IPS-11a (cell line): ENCODE data around the gene ZBTB22.
A peak's percentile ranks its signal among the peaks of the same experiment; 100 is the strongest.

Experiments
- H3K4me3 ChIP-seq: one replicate; pipeline ENCODE4 v1.5.1; 2013; ENCODE audit warnings: low read depth, low read length, control low read depth

ZBTB22 gene

DNA sequence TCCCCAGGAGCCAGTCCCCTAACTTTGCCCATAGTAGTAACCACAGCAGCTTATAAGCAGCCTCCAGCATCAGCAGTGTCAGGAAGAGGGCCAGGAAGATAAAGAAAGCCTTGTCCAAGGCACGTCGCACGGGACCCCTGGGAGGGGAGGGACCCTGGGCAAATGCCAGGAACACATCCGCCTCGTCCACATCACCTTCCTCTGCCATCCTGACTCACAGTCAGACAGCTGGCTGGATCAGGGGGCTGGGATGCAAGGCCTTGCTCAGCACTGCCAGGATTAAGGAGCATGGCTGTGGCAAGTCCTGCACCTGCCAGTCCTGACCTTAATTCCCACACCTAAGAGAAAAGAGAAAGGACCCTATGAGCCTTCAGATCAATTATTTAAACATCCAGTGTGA, 11.5 kb upstream of the ZBTB22 start:
- H3K4me3 ChIP-seq: no peak overlapping the region

DNA sequence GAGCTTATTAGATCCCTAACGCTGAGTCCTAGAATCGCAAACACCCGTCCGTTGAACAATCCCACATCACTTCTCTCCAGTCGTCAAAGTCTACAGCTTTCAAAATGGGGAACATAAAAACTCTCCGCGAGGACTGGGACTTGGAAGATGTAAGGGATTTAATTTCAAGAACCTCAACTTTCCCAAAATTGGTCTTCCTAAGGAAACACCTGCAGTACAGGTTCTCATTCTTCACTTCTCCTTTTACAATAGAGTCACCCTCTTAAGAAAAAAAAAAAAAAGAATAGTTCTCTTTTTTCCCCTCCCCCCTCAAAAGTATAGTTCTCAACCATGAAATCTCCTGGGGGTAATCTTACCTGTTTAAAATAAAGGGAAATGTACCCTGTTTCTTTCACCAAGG, 6.6 kb upstream of the ZBTB22 start:
- peak overlapping the region; percentile 85 for H3K4me3 ChIP-seq

DNA sequence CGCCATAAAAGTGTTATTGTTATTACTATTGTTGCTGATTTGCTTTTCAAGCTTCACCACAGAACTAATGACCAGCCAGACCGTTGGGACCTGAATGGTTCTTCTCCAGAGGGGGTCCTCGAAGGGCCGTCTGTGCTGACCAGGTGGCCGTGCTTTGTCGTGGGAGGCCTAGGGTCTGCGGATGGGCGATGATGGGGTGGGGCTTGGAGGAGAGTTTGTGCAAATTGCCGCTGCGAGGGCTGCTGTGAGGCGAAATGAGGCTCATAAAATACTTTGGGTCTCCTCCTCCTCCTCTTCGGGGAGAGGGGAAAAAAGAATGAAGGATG, 6.0 kb upstream of the ZBTB22 start:
- peak overlapping the region; percentile 85 for H3K4me3 ChIP-seq

DNA sequence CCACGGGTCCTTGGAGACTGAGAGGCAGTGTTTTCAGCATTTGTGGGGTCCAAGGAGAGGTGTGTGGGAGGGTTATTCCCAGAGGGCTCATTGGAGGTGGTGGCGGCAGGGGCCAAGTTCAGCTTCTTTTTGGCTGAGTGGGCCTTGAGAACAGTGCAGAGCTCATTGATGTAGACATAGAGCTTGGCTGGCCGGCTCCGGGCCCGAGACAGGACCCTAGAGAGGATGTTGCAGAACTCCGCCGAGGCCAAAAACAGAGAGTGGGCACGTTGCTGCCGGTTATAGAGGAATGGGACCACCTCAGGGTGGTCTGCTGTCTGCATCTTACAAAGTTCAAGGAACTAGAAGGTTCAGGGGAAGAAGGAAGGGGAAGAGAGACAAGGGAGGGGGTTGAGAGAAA, 3.7 kb upstream of the ZBTB22 start:
- H3K4me3 ChIP-seq: no peak overlapping the region

DNA sequence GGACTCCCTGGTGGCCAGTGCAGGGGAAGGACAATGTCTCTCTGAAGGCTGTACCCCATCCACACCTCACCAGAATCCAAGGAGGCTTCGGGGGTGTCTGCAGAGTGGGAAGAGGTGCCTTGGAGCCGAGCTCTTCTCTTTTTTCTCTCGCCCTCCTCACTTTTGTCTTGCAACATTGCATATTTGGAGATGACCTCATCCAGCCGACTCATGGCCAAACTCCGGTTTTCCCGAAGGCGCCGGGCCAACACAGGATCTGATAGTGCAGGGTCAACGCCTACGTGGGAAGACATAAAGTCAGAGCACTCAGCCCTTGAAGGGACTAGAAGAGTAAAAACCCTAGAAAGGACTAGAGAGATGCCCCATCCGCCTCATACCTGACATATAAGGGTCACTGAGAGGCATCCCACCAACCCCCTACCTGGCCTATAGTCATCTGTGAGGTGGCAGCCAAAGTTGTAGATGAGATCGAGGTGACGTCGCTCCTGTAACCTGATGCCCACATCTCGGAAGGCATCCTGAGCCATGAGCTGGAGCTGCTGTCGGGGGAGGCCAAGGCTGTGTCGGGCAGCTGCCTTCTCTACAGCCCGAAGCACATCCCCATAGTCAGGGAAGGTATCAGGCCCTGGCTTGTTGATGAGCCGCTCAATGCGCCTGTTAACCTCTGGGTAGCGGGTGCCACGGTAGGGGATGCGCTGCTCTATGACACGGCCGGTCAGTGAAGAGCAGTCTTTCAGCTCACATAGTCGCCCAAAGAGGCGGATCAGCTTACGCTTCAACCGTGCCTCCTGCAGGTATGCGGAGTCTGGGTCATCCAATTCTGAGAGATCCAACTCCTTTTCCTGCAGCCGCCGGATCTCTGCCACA, 3.0 kb upstream of the ZBTB22 start:
- no peak overlapping the region for H3K4me3 ChIP-seq

DNA sequence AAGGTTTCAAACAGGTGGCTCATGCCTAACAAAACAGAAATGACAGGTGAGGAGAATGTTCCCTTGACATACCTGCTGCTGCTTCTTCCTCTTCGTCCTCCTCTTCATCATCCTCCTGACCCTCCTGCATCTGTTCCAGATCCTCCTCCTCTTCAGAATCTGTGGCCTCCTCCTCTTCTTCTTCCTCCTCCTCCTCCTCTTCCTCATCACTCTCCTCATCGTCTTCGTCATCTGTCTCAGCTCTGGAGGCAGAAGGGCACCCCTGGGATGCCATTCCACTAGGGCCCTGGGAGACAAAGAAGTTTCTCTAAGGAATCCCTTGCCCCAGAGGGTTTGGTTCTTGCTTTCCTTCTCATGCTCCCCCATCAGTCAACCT, 2.4 kb upstream of the ZBTB22 start:
- no peak overlapping the region for H3K4me3 ChIP-seq

DNA sequence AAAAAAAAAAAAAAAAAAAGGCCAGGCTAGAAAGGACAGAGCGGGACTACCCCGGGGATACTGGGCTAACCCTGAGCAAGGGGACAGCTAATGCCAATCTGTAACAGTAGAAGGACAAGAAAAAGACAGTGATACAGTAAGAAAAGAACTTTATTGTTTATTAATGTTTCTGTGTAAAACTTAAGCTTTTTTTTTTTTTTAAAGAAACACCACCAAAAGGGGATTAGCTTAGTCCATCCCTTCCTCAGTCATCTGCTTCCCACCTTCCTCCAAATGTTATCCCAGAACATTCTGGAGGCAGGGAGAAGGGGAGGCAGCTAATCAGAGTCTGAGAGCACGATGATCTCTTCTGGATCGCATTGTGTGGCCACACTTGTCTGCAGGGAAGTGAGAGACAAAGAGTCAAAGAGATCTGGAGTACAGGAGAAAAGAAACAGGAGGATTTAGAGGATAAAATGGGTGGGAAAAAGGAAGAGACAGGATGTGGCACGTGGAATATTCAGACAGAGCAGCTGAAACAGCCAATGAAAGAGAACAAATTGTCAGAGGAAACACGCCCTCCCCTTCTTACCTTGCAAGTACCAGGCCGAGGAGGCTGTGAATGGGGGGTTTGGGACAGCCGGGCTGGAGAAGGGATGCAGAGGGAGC, 1.0 kb upstream of the ZBTB22 start:
- no peak overlapping the region for H3K4me3 ChIP-seq

DNA sequence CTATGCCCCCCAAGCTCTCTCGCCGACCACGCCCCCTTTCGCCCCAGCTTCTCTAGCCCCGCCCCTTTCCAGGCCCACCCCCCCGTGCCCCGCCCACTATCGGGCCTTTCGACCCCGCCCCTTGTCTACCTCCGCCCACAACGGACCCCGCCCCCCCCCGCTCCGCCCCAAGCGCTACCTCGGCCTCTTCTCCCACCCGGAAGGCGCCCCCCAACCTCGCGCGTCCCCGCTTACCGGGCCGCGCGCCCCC, 200 bp downstream of the ZBTB22 start:
- H3K4me3 ChIP-seq: peak overlapping the region; percentile 22

DNA sequence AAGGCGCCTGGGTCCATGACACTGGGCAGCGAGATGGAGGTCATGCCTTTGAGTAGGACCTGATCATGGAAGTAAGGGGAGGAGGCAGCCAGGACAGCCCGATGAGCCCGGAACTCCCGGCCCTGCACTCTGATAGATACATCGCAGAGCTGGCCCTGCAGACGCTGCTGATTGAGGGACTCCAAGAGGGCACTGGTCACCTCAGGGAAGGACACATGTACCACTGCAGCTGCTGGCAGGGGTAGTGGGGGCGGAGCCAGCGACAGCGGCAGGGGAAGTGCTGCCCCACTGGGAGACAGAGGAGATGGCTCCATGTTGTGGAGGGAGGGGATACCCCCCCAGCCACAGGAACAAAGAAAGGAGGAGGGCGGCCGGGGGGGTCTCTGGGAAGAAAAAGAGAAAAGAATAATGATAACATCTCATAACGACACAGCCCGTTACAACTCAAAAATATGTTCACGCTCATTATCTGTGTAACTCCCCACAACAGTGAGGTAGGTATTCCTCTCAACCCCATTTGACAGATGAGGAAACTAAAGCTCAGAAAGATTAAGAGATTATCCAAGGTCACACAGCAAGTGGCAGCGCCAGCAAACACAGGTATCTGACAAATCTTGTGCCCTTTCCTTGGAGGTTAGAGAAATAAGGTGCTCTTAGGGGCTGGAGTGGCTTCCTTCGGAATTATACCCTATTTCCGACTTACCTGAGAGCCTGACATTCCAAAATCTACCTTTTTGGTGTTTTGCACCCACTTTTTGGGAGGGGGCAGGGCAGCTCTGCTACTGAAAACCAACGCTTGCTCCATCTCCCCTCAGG, 733 bp downstream of the ZBTB22 start:
- peak overlapping the region; percentile 22 for H3K4me3 ChIP-seq

DNA sequence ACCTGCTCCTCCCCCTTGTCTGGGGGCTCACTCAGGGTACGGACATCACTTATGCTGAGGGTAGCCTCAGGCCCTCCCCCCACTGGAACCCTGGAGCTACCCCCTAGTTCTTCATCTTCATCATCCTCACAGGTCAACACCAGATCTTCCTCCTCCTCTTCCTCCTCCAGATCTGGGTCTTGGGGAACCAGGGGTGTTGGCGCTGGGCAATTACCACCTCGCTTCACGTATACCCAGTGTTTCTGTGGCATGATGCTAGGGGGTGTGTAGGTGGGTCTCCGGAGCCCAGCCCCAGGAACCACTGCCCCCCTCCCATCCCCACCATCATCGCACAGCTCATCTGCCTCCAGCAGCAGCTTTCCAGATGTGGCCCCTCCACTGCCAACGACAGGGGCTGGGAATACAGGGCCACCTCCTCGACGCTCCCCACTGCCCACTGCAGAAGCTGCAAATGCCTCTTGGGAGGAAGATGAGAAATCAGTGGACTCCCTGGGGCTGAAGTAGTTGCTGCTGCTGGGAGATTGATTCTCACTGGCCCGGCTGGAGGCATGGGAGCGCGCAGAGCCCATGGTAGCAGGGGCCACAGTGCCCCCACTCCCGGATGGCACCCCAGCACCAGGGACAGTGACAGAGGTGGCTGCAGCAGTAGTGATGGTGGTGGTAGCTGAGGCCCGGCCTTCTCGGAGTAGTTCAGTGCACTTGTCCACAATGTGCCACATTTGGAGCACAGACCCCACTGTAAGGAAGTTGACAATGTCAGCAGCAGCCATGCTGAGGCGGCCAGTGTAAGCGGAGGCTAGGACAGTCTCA, 1.5 kb downstream of the ZBTB22 start:
- no peak overlapping the region for H3K4me3 ChIP-seq

DNA sequence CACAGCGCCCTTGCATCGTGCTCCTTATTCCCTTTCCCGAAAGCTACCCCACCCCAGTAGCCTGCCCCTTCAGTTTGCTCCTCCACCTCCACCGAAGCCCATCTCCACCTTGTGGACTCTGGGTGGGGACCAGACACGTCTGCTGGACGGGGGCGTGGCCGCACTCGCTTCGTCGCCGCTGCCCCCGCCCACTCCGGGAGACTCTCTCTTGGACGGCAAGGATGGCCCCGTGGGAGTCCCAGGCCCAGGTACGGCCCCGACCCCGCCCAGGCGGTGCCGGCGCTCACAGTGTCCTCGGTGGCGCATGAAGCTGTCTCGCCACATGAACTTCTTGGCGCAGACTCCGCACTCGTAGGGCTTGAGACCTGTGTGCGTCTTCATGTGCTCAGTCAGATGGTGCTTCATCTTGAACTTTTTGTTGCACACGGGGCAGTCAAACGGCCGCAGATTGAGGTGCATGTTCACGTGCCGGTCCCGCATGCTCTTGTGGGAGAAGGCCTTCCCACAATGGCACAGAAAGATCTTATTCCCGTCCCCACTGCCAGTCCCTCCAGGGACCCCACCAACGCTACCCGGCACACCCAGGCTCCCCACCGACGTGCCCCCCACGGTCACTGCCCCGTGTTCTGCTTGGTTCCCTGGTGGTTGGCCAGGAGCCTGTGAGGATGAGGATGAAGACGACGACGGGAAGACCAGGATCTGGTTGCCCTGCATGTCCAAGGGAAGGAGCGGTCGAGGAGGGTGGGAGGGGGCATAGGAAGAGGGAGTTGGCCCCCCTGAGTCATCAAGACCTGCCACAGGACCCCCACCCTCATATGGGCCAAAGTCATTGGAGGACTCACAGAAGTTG, 2.4 kb downstream of the ZBTB22 start:
- peak overlapping the region; percentile 89 for H3K4me3 ChIP-seq

DNA sequence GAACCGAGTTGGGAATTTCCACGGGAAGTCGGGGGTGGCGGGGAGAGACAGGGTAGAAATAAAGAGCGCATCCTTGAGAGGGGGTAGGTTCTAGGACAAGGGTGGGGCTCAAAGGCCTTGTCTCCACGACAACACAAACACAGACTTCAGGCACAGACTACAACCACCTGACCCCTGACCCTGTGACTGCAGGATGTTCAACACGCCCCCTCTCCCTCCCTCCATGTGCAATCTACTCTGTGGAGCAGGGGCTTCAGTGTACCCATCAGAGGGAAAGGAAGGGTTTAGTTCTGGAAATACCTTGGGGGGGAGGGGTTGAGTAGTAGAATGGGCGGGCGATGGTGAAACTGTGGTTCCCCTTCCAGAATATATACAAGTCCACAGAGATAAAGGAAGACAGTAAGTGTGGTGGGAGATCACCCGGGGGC, 3.0 kb downstream of the ZBTB22 start:
- H3K4me3 ChIP-seq: peak overlapping the region; percentile 89

DNA sequence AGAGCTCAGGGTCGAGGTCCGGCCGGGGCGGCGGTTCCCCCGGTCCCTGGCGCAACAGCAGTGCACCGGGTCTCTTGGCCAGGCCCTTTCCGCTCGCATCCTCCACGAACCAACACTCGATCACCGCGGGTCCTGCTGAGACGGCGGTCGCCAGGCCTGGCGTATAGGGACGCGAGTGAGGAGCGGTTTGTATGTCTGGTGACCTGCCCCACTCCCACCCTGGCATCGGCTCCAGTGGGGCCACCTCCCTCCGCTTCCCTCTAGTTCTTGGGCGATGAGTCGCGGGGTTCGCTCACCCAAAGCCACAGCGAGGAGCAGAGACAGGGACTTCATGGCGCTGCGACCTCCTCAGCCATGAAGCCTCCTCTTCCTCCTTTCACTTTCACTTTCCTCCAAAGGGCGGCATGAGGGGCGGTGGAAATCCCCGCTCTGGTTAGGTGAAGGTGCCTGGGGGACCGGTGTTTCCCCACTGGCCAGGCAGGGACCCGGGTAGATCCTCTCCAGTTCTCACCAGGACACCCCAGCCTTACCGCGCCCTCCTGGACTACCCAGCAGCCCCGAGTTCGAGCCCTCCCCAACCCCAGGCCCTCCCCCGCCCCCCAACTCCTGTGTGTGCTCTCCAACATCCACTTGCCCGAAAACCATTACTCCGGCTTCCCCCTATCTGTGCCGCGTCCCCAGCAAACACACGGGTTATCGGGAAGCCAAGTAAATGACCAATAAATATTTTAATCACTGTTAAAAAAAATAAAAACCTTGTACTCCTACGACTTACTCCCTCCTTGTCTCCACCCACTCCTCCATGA, 3.6 kb downstream of the ZBTB22 start, which contains the start of gene TAPBP:
TAPBP (minus strand) TSS at position 370 of the 806 bp plus-strand sequence; CDS start at position 333, 37 bp downstream.
- H3K4me3 ChIP-seq: peak within 1 kb of the TSS; percentile 89

DNA sequence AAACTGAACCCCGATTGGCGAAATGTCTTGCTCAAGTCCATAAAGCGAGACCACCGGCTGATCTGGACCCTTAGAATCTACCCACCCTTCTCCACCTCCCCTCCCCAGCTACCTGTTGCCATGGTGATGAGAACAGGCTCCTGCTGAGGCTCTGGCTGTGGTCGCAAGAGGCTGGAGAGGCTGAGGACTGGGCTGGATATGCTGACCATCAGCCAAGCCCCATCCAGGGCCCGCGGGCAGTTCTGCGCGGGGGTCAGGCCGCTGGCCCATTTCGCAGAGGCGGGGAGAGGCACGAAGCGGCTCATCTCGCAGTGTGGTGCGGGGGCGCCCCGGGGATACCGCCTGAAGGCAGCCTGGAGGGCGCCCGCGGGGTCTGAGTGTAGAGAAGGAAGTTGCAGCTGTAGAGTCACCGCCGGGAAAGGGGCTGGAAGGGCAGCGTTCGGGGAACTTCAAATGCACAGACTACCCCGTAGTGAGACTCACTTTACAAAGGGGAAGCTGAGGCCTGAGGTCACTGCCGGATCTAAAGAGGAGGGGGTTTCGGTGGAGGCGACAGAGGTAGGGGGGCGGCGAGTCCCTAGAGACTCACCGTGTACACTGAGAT, 4.3 kb downstream of the ZBTB22 start:
- H3K4me3 ChIP-seq: peak overlapping the region; percentile 89

DNA sequence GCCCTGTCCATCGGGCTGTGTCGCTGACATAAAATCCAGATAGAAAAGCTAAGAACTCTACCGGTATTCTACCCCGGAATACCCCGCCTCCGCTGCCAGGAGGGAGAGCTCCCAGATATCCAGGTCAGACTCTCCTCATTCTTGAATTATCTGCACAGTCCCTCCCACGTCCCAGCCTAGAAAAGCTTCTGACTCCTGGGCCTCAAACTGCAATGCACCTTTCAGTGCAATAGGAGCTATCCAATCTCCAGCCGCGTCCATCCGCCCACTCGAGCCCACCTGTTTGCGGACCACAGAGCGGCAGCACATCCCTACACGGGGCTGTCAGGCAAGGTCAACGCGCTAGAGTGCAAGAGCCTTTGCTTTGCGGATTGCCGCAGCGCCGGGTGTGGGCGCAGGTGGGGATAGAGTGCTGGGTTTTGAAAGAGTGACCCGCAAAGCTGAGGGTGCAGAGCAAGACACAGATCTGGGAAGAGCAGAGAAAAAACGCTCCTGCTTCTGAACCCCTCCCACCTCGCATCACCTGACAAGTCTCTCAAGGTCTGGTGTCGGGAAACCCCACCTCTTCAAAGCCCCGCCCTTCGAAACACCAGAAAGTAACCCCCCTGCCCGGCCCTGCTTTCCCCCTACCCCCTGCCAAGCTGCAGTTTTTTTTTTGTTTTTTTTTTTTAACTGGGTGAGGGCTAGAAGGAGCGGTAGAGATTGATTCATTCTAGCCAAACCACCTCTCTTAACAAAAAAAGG, 5.0 kb downstream of the ZBTB22 start:
- H3K4me3 ChIP-seq: peak overlapping the region; percentile 89

DNA sequence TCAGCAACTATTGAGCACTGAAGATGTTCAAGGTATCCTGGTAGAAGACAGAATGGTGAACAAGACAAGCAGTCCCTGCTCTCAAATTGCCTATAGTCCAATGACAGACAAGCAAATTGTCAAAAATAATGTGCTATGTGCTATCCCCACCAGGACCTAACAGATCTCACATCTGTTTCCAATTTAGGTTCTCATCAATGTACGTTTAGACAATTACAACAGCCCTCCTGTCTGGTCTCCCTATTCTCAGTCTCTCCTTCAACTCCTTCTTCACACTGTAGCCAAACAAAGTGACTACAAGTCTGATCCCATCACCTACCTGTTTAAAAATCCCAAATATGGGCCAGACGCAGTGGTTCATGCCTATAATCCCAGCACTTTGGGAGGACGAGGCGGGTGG, 11.2 kb downstream of the ZBTB22 start:
- H3K4me3 ChIP-seq: no peak overlapping the region

DNA sequence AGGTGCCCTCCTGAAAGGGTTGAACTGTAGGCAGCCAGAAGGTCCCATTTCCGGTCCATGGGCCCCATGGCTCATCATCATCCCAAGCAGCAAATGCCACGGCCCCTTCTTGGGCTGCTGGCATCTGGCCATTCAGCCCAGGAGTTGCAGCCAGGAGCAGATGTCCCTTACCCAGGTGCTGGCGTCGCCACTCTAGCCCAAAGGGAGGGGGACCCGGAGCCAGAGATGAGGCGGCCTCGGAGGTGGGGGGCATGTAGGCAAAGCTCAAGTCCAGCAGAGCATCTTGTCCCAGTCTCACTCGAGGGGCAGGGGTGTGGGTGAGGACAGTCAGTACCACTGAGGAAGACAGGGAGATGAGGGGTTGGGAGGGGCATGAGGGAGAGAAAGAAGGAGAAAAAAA, 12.5 kb downstream of the ZBTB22 start:
- H3K4me3 ChIP-seq: no peak overlapping the region

DNA sequence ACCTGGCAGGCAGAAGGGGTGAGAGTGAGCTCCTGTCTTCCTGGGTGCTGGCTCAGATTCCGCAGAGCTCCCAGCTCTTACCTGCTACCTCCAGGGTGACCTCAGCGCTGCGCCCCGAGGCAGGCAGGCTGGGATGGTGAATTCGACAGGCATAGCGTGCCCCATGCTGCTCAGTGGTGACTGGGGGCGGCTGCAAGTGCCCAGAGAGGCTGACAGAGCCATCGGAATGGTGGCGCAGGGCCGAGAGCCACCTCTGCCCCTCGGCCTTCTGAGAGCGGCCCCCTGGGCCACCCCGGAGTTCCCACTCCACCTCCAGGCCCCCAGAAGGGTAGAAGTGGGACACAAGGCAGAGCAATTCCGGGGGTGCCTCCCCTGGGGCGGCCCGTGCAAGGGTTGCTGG, 13.3 kb downstream of the ZBTB22 start:
- H3K4me3 ChIP-seq: no peak overlapping the region
